ENCODE measurements around the gene ARID3A.

Gene ARID3A

GRCh38 chr19:964116-964520 is 38.3 kb downstream of the ARID3A start:
- Mint-ChIP-seq H3K4me1 (peaks cover 35% of the 10 kb centered on the region), H3K9me3 (peaks cover 25% of the 10 kb centered on the region), H3K27me3 (ENCODE audit: low read depth, poor library complexity) (peaks cover under 1% of the 10 kb centered on the region), H3K4me3 (no peak overlapping the region), H3K36me3 (ENCODE audit: low read depth) (peaks cover 66% of the 10 kb centered on the region), H3K27ac (no peak overlapping the region)
- no peak for DNase-seq
- TF ChIP-seq CTCF (IDR thresholded peaks at IDR 0.05), result no peak

DNA sequence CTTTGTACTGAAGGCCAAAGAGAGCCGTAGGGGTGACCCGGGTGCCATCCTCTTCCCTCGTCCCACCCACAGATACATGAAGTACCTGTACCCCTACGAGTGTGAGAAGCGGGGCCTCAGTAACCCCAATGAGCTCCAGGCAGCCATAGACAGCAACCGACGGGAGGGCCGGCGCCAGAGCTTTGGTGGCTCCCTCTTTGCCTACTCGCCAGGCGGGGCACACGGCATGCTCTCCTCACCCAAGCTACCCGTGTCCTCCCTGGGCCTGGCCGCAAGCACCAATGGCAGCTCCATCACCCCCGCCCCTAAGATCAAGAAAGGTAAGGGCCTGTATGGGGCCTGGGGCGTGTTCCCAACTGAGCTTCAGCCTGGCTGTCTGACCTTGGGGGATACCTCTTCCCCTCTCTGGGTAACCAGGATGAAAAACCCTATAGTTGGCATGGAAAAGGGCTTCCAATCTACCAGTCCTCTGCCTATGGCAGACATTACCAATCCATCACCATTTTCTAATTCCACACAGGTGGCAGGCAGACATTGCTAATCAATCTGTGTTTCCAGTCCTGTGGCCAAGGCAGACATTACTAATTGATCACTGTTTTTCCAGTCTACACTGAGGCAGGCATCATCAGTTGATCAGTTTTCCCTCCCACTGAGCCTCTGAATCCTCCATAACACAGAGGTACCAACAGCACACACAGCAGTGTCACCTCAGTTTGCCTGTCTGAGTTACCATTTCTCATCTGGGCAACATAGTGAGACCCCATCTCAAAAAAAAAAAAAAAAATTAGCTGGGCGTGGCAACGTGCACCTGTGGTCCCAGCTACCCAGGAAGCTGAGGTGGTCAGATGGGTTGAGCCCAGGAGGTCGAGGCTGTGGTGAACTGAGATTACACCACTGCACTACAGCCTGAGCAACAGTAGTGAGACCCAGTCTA is 39.2 kb downstream of the ARID3A start:
- H3K9me3 Mint-ChIP-seq, result peaks cover 27% of the 10 kb centered on the region
- H3K27me3 Mint-ChIP-seq (ENCODE audit: low read depth, poor library complexity), result peaks cover 3% of the 10 kb centered on the region
- no peak overlapping the region for H3K4me3 Mint-ChIP-seq
- H3K4me1 Mint-ChIP-seq, result peaks cover 26% of the 10 kb centered on the region
- DNase-seq, result no peak
- H3K36me3 Mint-ChIP-seq (ENCODE audit: low read depth), result peaks cover 70% of the 10 kb centered on the region
- TF ChIP-seq CTCF (IDR thresholded peaks at IDR 0.05), result no peak
- H3K27ac Mint-ChIP-seq, result no peak overlapping the region

GRCh38 chr19:966485-967088 is 40.8 kb downstream of the ARID3A start:
- H3K27ac Mint-ChIP-seq, result no peak overlapping the region
- H3K4me1 Mint-ChIP-seq, result peaks cover 18% of the 10 kb centered on the region
- H3K27me3 Mint-ChIP-seq (ENCODE audit: low read depth, poor library complexity), result peaks cover 3% of the 10 kb centered on the region
- no peak for DNase-seq
- TF ChIP-seq CTCF (IDR thresholded peaks at IDR 0.05), result no peak
- no peak overlapping the region for H3K4me3 Mint-ChIP-seq
- H3K9me3 Mint-ChIP-seq, result peaks cover 33% of the 10 kb centered on the region
- H3K36me3 Mint-ChIP-seq (ENCODE audit: low read depth), result peaks cover 86% of the 10 kb centered on the region

GRCh38 chr19:970695-971094 is 44.9 kb downstream of the ARID3A start:
- H3K36me3 Mint-ChIP-seq (ENCODE audit: low read depth), result peaks cover 77% of the 10 kb centered on the region
- H3K27me3 Mint-ChIP-seq (ENCODE audit: low read depth, poor library complexity), result peaks cover 3% of the 10 kb centered on the region

GRCh38 chr19:971795-972194 is 46.0 kb downstream of the ARID3A start:
- no peak overlapping the region for H3K27ac Mint-ChIP-seq
- H3K4me1 Mint-ChIP-seq, result peaks cover 26% of the 10 kb centered on the region

More at GRCh38 chr19:970695-971094, 44.9 kb downstream of the ARID3A start:
- DNase-seq, result no peak
- TF ChIP-seq CTCF (IDR thresholded peaks at IDR 0.05), result peak; percentile 45
- H3K4me3 Mint-ChIP-seq, result no peak overlapping the region
- H3K4me1 Mint-ChIP-seq, result peaks cover 24% of the 10 kb centered on the region
- peaks cover 29% of the 10 kb centered on the region for H3K9me3 Mint-ChIP-seq
- H3K27ac Mint-ChIP-seq, result no peak overlapping the region

More at GRCh38 chr19:971795-972194, 46.0 kb downstream of the ARID3A start:
- no peak for TF ChIP-seq CTCF (IDR thresholded peaks at IDR 0.05)
- Mint-ChIP-seq H3K36me3 (ENCODE audit: low read depth) (peaks cover 68% of the 10 kb centered on the region), H3K4me3 (no peak overlapping the region), H3K27me3 (ENCODE audit: low read depth, poor library complexity) (peaks cover 3% of the 10 kb centered on the region), H3K9me3 (peaks cover 24% of the 10 kb centered on the region)
- DNase-seq, result no peak
